SH-SY5Y (cell line): ENCODE measurements around the gene NTHL1.

ENCODE experiments used
- GATA2 ChIP-seq: IDR thresholded peaks from 2 replicates; pipeline ENCODE4 v1.6.1; 2011; ENCODE audit warnings: mild to moderate bottlenecking, low read depth, low read length
- GATA3 ChIP-seq: IDR thresholded peaks from 2 replicates; pipeline ENCODE4 v1.6.1; 2011; ENCODE audit warnings: low read depth, mild to moderate bottlenecking, low read length, moderate library complexity

GRCh38 chr16:1993731-1994131 lies 53.9 kb downstream of the NTHL1 start:
- no peak for TF ChIP-seq GATA2
- no peak for TF ChIP-seq GATA3
